ENCODE measurements around the gene ABHD8. TPM values are rescaled to one million over a fixed set of nuclear protein-coding genes. Genes with fewer than 3 reads are reported as not detected.

The ABHD8 gene
- total and polyA plus RNA-seq, 2 of the 13 experiments (the other 11 are each of a cell fraction or from before 2014, with no cell fraction given) = 6.3 to 7.2 TPM

DNA sequence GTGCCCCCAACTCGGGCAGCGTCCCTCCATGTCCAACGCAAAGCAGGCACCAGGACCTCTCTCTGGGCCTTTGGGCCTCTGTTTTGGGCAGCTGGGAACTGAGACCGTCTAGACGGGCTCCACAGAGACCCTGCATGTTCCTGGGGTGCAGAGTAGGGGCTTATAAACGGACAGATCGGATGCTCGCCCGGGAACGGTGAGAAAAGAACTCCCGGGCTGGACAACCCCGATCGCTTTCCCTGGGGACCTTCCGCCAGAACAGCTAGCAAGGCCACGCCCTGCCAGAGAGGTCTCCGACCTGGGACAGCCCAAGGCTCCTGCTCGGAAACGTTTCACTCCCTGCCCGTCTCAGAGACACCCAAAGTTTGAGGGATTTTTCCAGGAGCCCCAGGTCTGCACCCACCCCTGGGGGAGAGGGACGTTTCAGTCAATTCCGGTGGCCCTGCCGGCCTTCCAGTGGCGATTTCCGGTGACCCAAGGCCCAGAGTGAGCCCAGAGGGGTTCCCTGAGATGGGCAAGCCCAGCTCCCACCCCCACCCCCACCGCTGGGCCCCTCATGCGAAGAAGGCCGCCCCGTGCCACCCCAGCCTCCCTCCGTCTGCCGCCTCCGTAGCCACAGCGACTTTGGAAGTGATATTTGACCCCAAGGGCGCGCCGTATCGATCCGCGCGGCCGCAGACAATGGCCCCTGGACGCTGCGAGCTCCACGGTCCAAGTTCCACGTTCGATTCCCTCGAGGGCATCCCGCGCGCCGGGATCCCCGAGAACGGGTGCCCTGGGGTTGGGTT is 59.2 kb downstream of the ABHD8 start (continued):
- TF ChIP-seq, protein P1, sequence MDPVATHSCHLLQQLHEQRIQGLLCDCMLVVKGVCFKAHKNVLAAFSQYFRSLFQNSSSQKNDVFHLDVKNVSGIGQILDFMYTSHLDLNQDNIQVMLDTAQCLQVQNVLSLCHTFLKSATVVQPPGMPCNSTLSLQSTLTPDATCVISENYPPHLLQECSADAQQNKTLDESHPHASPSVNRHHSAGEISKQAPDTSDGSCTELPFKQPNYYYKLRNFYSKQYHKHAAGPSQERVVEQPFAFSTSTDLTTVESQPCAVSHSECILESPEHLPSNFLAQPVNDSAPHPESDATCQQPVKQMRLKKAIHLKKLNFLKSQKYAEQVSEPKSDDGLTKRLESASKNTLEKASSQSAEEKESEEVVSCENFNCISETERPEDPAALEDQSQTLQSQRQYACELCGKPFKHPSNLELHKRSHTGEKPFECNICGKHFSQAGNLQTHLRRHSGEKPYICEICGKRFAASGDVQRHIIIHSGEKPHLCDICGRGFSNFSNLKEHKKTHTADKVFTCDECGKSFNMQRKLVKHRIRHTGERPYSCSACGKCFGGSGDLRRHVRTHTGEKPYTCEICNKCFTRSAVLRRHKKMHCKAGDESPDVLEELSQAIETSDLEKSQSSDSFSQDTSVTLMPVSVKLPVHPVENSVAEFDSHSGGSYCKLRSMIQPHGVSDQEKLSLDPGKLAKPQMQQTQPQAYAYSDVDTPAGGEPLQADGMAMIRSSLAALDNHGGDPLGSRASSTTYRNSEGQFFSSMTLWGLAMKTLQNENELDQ (CRISPR knock-in tag; IDR thresholded peaks at IDR 0.05; ENCODE audit: borderline replicate concordance) = no peak; the same call in 1 of the 2 replicates
- TF ChIP-seq ZNF34 (CRISPR knock-in tag; IDR thresholded peaks at IDR 0.05; ENCODE audit: borderline replicate concordance) (no peak), MAFF (IDR thresholded peaks at IDR 0.05; ENCODE audit: low read depth, low read length) (no peak), ZNF333 (CRISPR knock-in tag; IDR thresholded peaks at IDR 0.05; ENCODE audit: borderline replicate concordance) (no peak; the same call in 1 of the 2 replicates), RAD51 (IDR thresholded peaks at IDR 0.05; ENCODE audit: borderline replicate concordance) (no peak), ATF6 (CRISPR knock-in tag; conservative IDR thresholded peaks at IDR 0.05) (no peak), TMF1 (CRISPR knock-in tag; IDR thresholded peaks at IDR 0.05; ENCODE audit: low read depth) (no peak), THAP11 (CRISPR knock-in tag; IDR thresholded peaks at IDR 0.05) (peak; percentile 41), ZNF619 (CRISPR knock-in tag; IDR thresholded peaks at IDR 0.05) (no peak), ETV5 (CRISPR knock-in tag; IDR thresholded peaks at IDR 0.05; ENCODE audit: borderline replicate concordance) (peak; percentile 66; the same call in 1 of the 2 replicates), ZNF879 (CRISPR knock-in tag; IDR thresholded peaks at IDR 0.05) (no peak), CEBPB (IDR thresholded peaks at IDR 0.05; ENCODE audit: borderline replicate concordance, low read depth, low read length) (no peak), ZNF180 (CRISPR knock-in tag; IDR thresholded peaks at IDR 0.05; ENCODE audit: borderline replicate concordance, low read depth) (no peak), TEAD2 (CRISPR knock-in tag; IDR thresholded peaks at IDR 0.05) (no peak), KDM5B (CRISPR knock-in tag; IDR thresholded peaks at IDR 0.05; ENCODE audit: borderline replicate concordance) (no peak; the same call in 1 of the 2 replicates), ZNF558 (CRISPR knock-in tag; IDR thresholded peaks at IDR 0.05; ENCODE audit: borderline replicate concordance) (peak; percentile 36; the same call in 1 of the 2 replicates), HIC2 (CRISPR knock-in tag; IDR thresholded peaks at IDR 0.05; ENCODE audit: low read depth) (no peak), KLF6 (CRISPR knock-in tag; IDR thresholded peaks at IDR 0.05) (no peak), SCMH1 (CRISPR knock-in tag; IDR thresholded peaks at IDR 0.05; ENCODE audit: borderline replicate concordance) (no peak)
